NT2/D1 (cell line): ENCODE measurements around the gene C2CD5.

Experiments
- SUZ12 ChIP-seq: IDR thresholded peaks from 2 replicates; pipeline ENCODE4 v1.6.1; 2011; ENCODE audit not compliant: insufficient read length, insufficient read depth; ENCODE audit errors: extremely low read depth
- YY1 ChIP-seq: IDR thresholded peaks from 2 replicates; pipeline ENCODE4 v1.6.1; 2011; ENCODE audit not compliant: insufficient read length, insufficient read depth
- ZNF274 ChIP-seq: IDR thresholded peaks from 2 replicates; pipeline ENCODE4 v1.6.1; 2011; ENCODE audit warnings: mild to moderate bottlenecking, low read depth, low read length

DNA sequence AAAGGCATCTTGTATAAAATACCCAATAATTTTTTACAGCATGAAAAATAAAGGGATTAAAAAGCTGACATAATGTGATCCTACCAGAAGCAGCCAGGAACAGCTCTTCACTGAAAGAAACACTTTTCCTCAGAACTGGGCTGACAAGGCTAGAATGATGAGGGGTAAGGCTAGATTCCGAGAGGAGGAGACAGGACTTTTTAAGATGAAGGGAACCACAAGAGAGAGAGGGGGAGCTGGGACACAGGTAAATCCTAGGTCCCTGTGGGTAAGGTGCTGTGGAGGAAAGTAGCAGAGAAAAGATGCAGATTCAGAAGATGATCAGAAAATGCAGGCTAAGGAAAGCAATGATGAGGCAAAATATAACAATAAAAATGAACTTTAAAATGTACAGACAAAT lies 29.5 kb downstream of the C2CD5 start:
- no peak for TF ChIP-seq ZNF274
- TF ChIP-seq YY1, result no peak
- TF ChIP-seq SUZ12, result no peak
